Stimulated activated CD4-positive, alpha-beta T cell treated with anti-CD3 and anti-CD28 coated beads, Interleukin-15, amount 100 ng/mL, for 24 hours (primary cell): ENCODE data around the gene FOXN3.

Experiments
- DNase-seq: peaks from one replicate; pipeline ENCODE4 v3.0.0-alpha.2; 2020

Gene FOXN3

DNA sequence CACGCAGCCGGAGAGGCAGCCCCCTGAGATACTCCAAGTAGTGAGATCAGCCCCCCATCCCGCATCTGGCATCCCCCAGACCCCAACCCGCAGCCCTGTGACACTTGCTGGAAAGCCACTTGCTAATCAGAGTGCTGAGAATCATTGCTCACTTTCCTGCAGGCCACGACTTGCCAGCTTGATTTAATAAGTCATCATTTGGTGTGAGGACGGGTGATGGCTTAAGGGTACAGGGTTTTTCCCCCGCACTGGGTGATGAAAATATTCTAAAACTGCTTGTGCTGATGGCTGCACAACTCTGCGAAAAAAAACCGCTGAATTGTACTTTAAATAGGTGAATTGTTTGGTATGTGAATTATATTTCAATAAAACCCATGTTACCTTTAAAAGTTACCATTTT is 171.2 kb downstream of the FOXN3 start:
- no peak for DNase-seq

DNA sequence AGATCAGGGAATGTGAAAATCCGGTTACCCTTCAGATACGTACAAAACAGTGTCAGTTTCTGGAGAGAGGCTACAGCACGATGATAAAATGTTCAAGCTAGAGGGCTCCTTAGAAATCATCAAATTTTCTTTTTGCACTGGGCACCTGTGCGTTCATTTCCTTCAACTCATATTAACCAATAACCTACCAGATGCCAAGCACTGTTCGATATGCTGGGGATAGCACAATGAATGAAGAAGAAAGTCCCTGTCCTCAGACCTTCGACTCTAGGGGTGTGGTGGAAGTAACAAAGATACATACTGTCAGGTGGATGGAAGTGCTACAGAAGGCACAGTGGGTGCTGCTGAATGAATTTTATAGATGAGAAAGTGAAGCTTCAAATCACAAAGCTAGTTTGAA is 172.3 kb downstream of the FOXN3 start:
- DNase-seq: no peak

DNA sequence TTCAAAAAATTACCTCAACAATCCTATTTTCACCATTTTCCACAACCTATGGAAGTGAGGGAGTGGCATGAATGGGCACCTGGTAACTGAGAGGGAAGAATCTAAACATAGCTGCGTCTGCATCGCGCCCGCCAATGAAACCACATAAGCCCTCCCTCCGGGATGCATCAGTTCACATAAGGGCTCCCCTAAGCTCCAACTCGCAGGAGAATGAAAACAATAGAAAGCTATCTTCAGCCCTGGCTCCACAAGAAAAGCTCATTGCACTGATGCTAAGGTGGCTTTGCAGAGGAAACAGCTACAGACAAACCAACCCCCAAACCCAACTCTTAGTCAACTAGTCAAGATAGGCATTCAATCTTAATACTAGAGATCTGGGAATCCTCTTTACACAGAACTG is 173.3 kb downstream of the FOXN3 start:
- no peak for DNase-seq

DNA sequence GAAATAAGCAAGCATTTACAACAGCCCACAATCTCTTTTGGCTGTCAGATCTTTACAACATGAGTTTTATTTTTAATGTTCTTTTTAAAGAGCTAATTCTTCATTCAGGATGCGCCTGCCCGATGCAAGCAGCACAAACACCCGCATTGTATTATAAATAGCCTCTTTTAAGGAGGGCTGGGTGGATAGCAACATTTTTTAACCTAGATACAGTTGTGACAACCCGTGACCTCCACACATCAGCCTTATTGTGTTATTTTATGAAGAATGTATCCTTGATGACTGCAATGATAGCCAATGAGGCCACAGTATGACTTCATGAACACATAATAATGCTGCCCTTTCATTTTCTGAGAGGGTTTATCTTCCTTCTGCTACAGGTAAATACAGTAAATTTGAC is 173.7 kb downstream of the FOXN3 start:
- no peak for DNase-seq

DNA sequence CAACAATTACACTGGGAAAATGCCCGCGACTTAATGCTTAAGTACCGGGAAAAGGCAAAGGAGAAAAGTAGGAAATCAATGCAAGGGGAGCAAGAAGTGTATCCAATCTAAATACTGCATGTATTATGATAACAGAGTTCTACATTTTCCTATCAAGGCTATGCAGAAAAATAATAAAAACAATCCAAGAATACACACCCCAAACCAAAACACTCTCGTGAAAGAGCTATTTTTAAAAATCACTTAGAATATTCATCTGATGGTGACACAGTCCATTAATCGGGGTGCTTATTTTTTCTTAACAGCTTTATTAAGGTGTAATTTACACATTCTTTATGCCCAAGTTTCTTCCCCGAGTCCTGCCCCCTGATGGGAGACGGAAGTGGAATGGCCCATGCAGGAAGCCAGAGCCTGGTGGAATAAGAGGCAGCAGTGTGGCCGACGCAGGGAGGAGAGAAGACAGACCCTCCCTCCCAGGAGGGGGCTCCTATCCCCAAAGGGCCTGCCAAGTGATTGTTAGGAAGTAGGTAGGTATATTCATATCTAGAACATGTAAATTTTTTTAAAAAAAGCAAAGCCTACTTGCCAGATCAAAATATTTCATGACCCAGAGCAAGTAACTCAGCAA is 174.3 kb downstream of the FOXN3 start:
- DNase-seq: no peak

DNA sequence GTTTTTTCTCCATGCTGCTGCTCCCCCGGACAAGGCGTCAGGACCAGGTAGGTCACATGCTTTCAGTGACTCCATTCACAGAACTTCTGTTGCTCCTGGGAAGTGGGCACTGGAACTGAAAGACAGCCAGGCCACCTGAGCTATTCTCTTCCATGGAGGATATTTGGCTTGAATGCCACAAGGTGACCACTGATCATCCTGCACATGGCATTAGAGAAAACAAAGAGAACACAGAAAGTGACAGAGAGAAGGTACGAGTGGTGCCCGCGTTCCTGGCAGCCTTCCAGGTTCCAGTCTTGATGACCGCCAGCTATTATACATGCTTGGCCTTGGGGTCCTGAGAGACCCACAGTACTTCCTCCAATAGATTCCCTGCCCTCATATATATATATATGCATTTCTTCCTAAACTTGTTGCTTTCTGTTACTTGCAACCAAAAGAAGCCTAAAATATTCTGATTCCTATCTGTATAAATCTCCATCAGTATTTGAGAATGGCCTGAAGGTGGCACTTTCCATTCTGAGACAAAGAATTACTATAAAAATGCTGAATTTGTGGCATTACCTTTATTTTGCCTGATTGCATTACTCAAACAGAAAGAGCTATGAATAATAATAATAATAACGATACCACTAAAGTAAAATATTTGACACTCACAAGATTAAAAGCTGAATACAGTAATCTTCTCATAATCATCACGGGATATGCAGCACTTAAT is 174.9 kb downstream of the FOXN3 start:
- no peak for DNase-seq

DNA sequence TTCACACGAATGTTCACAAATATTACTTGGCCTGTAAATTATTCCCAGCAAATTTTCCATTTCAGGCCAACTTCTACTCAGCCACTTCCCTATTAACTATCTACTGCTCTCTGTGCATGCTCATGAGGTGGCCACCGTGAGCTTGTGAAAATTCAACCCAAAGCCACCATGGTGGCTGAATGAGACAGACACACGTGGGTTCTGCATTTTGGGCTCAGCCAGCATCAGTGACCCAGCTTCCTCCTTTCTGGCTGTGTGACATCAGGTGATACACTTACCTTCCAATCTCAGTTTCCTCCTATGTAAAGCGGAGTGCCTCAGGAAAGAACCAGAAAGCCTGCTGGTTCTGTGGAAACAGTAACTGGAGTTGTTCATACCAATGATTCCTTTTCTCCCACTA is 175.8 kb downstream of the FOXN3 start:
- no peak for DNase-seq

DNA sequence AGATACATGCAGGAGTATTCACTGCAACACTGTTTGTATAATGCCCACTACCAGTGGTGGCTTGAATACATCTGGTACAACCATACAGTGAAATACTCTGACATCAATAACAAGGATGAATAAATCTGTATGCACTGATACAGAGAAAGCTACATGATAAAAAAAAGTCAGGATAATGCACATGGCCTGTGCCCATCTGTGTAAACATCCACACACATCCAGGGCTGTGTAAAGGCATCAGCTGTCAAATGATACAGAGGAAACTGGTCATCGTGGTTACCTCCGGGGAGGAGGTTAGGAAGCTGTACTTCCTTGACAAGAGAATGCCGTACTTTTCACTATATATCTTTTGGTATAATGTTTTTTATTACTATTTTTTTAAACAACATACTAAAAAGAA is 176.6 kb downstream of the FOXN3 start:
- DNase-seq: no peak

DNA sequence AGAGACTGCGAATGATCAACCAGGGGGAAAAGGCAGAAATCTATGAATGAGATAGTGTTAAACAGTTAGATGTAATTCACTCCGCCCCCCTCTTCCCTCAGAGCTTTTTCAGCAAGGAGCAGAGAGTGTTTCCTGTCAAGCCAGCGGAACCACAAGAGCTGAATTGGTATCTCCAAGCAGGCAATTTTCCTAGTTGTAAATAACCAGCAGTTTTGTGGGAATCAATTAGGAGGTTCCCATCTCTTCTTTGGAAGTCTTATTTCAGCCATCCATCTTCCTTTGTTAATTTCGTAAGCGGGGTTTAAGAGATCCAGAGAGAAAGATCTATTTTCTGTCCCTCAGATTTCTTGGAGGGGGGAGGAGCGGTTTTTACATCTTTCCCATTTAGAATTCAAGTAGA is 178.0 kb downstream of the FOXN3 start:
- DNase-seq: no peak

DNA sequence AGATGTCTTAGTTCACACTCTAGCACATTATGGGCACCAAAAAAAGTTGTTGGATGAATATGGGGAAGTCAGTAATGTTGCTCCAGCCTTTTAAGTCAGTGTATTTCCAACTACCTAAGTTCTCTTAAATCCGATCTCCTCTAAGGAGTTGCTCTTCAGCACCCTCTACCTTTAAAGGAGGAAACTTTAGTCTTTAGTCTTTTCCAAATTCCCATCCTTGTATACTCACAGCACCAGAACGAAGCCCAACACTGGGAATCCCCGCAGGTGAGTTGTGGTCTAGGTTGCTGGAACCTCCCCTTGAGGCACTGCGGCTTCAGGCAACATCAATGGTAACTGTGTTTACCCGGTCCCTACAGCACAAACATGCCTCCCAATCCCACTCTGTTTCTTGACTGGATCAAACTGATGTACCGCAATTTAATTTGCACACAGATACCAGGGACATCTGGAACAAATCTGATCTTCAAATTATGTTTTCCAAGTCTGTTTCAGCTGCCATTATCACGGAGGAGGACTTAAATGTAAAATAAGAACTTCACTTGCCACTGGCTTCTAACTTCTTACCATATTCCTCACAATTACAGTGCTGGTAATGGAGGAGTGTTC is 179.0 kb downstream of the FOXN3 start:
- no peak for DNase-seq

DNA sequence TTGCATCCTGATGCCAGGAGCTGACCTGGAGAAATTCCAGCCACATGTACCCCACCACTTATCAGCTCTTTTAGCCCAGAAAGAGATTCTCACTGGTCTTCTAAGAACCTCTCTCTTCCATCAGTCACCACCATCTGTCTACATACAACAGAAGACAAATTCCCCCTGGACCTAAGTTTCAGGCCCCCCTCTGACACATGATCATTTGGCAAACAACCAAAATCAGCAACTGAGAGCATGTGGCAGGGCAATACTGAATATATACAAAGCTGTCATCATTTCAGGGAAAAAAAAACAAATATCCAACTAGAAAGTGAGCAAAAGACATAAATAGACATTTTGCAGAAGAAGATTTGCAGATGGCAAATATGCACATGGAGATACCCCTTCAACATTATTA is 180.2 kb downstream of the FOXN3 start:
- DNase-seq: no peak

DNA sequence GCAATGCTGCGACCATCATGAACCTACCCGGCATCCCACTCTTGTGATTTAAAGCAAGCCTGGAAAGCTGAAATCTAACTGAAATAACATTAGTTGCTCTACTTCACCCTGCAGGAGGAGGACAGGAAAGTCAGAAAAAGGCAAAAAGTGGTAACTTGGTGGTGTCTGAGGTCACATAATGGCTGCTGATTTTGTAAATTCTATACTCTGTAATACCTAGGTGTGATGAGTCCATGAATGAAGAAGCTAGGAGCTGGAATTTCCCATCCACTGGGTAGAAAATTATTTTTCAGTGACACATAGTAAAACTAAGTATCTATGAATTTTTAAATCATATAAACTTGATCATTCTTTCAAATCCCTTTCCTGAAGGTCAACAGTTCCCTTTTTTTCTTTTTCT is 183.8 kb downstream of the FOXN3 start:
- no peak for DNase-seq

DNA sequence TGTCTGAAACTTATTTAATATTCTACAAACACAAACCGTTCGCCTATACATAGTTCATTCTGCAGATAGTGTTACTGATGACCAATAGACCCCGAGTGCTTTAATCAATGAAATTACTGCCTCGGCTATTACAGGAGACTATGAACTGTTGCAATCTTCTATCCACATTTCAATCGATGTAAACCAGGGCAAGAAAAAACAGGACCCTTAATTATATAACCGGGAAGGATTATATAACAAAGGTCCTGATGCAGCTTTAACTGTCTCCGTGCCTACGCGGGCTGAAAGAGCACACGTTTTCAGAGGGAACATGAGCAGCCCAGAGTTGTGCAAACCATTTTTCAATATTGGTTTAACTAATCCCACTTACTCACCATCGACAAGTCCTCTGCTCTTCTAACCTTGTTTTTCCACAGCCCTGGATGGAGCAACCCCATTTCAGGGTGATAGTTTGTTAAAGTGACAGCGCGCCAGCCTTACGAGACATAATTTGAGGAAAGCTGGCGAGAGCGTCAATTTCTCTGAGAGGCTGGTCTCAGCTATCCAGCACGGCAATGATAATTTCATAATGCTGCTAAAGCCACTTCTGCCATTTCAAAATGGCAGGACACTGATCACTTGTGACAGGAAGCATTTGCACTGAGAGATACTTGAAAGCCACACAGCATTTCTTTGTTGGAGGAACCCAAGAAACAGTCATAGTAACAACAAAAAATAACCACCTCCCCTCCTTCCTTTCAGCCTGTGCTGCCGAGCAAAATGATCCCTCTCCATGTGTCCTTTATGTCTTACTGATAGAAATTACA is 184.6 kb downstream of the FOXN3 start:
- no peak for DNase-seq

DNA sequence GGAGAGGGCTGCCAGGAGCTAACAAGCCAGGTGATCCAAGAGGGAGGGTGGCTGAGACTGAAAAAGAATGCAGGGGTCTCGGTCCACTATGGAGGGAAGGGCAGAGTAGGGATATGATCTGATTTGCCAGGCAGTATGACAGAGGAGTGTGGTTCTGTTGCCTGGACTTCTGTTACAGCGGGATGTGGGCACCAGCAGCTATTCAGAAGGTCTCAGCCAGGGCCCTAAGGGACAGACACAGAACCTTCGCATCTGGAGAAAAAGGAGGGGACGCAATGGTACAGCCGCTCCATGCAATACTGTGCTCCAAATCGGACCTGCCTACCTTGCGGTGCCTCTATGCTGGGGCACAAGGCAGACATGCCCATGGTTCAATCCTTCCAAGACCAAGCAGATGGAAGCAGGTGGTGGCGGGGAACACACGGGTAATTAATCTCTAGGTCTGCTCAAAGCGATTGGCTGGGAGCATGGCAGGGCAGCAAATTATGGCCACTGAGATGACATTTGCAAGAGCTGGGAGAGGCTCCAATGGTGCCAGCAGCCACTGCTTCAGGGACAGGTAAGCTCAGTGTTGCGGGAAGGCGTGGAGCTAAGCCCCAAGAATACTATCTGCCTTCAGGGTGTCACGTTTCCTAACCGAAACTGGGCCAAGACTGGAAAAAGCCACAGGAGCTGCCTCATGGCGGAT is 185.5 kb downstream of the FOXN3 start:
- no peak for DNase-seq

DNA sequence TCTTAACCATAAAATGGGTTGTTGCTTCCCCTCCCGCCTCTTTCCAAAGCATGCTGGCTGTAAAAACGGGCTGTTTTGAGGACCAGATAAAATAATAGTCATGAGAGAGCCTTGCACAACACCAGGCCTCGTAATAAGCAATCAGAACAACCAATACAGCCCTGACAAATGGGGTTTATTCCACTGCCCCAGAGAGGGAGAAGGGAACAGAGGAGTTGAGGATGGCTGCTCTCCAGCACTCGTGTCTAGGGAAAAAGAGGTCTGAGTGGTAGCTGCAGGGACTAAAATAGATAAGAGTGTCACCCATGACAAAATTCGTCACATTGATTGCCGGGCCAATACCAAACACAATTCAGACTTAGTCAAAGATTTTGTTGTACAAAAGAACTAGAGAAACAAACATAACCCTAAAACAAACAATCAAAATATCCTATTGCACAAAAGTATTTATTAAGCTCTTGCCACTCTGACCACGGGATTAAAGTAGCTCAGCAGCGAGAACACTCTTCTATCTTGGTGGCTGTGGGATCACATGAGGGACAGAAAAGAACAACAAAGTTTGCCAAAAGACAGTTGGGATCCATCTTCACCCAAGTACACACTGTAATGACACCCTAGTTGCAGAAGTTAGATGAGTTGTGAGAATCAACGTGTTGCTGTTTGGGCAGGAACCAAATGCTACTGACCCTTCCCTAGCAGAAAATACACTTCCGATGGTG is 188.0 kb downstream of the FOXN3 start:
- DNase-seq: no peak

DNA sequence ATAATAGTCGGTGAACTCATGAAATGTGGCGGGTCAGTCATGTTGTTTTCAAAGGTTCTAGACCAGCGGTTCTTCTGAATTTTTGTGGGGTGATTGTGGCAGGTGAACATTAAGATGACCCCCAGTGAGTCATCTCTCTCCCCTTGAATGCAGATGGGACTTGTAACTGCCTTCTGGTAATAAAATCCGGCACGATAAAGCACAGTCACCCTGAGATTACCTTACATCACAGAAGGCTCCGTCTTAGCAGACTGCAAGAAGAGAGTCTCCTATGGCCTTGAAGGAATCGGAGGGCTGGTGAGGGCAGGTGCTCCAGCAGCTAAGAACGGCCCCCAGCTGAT is 189.6 kb downstream of the FOXN3 start:
- DNase-seq: peak; percentile 9

DNA sequence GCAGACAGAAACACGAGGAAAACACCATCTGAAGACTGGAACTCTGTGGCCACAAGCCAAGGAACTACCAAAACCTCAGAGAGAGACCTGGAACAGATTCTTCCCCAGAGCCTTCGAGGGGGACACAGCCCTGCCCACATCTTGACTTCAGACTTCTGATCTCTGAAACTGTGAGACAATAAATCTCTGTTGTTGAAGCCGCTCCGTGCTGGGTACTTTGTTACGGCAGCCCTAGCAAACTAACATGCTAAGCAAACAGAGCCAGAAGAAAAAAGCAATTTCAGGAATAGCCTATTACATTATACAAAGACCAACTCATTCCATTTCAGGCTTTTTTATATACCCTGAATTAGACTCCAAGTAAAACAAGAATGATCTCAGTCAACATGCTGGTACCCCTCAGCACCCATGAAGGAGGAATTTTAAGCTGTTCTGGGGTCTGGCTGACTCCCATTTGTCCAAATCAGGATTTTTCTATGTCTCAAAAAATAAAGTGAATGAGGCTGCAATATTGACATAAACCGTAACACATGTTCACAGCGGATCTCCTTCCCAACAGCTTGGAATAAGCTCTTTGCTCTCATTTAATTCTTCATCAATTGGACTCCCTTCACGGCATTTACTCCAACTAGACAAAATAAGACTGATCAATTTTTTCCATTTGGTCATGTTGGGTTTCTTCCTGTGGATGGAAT is 190.1 kb downstream of the FOXN3 start:
- no peak for DNase-seq

DNA sequence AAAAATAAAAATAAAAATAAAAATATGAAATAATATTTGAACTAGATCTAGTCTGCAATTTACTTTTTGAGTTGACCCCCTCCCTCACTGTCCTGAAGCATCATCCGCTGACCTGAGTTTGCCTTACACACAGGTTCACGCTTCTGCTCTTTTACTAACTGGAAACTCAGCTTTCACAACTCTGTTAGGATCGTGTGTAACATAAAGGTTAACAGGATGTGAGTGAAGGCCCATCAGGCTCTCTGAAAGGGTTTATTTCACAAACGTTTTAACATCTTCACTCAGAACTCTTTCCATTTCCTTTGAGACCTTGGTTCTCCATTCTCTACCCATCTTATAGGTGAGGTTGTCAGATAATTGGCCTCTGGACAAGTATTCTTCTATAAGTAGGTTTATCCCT is 191.4 kb downstream of the FOXN3 start:
- no peak for DNase-seq

DNA sequence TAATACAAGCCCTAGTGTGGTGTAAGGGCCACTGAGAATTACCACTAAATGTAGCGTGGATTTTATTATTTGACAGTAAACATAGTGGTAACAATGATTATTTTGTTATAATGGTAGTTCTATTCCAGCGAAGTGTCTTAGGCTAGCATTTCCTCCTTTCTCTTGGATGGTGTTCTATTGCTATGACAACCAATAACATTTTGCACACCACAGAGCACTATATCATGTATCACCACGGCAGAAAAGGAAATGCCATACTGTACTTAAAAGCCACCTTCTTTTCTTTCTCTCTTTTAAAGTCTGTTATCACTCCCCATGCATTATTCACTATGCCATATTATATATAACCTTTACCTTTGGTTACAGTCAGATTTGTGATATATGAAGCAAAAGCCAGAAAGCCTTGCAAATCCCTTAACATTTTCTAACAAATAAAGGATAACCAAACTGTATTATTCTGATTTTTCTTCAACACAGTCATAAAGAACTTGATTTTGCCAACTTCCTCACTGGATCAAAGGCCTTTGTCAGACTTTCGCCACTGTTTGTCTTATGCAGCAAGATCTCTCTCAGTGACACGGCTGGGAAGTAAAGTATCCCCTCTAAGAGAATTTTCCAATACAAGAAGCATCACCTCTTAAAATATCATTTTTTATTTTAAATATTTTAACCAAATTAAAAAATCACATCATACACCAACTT is 195.8 kb downstream of the FOXN3 start:
- DNase-seq: no peak

DNA sequence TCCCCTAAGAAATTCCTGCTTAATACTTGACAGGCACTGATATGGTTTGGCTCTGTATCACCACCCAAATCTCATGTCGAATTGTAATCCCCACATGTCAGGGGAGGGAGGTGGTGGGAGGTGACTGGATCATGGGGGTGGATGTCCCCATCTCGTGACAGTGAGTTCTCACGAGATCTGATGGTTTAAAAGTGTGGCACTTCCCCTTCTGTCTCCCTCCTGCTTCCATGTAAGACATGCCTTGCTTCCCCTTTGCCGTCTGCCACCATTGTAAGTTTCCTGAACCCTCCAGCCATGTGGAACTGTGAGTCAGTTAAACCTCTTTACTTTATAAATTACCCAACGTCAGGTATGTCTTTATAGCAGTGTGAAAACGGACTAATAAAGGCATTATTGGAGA is 198.0 kb downstream of the FOXN3 start:
- no peak for DNase-seq

DNA sequence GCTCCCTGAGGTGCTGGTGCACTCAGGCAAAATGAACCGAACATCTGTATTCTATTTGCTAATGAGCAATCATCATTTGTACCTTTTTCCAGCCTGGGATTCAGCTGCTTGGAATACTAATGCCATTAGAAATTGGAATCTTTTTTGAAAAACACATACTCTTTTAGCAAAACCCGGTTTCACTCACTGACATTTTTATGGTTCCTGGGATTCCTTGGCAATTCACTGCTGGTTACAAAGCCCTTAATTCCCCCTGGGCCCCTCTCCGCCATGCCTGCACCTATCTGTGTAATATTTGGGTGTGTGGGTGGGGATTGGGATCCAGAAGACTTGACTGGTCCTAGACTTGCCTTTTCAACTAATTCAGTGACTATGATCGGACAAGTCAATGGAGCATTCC is 199.1 kb downstream of the FOXN3 start:
- DNase-seq: no peak
